MM.1S (cell line): ENCODE results near the gene GPR148.

Source experiments
- DNase-seq: peaks from one replicate; pipeline ENCODE4 v3.0.0-alpha.2; 2015
- H2AFZ ChIP-seq: fragments of 300-600 bp; sonication (generic); 2 replicates; pipeline ENCODE4 v1.6.0; 2016; ENCODE audit warnings: antibody characterized with exemption, low read length
- H3F3A ChIP-seq: fragments of 300-600 bp; sonication (generic); 2 replicates; pipeline ENCODE4 v1.6.1; 2016; ENCODE audit warnings: mild to moderate bottlenecking, antibody characterized with exemption, low read length, moderate library complexity, mixed read lengths; ENCODE audit not compliant: insufficient read depth
- H3K27ac ChIP-seq: fragments of 300-600 bp; sonication (generic); 2 replicates; pipeline ENCODE4 v1.5.1; 2016; ENCODE audit warnings: mild to moderate bottlenecking, low read length
- H3K27me3 ChIP-seq: fragments of 300-600 bp; sonication (generic); replicated peaks from 2 replicates; pipeline ENCODE4 v1.6.0; 2016; ENCODE audit warnings: low read length; ENCODE audit not compliant: insufficient read depth
- H3K36me3 ChIP-seq: fragments of 300-600 bp; sonication (generic); replicated peaks from 2 replicates; pipeline ENCODE4 v1.6.1; 2016; ENCODE audit warnings: mild to moderate bottlenecking, low read length, mixed read lengths; ENCODE audit not compliant: insufficient read depth
- H3K4me1 ChIP-seq: fragments of 300-600 bp; sonication (generic); 2 replicates; pipeline ENCODE4 v1.6.1; 2016; ENCODE audit warnings: low read length, mixed read lengths
- H3K4me2 ChIP-seq: fragments of 300-600 bp; sonication (generic); 2 replicates; pipeline ENCODE4 v1.6.0; 2016; ENCODE audit warnings: low read depth, low read length
- H3K4me3 ChIP-seq: fragments of 300-600 bp; sonication (generic); 2 replicates; pipeline ENCODE4 v1.5.1; 2016; ENCODE audit warnings: low read length, mixed read lengths
- H3K79me2 ChIP-seq: fragments of 300-600 bp; sonication (generic); 2 replicates; pipeline ENCODE4 v1.6.1; 2016; ENCODE audit warnings: mixed run types, low read length, mixed read lengths
- H3K9ac ChIP-seq: fragments of 300-600 bp; sonication (generic); 2 replicates; pipeline ENCODE4 v1.6.1; 2016; ENCODE audit warnings: low read length, mixed read lengths
- H3K9me2 ChIP-seq: fragments of 300-600 bp; sonication (generic); replicated peaks from 2 replicates; pipeline ENCODE4 v1.6.1; 2016; ENCODE audit warnings: mild to moderate bottlenecking, low read length, mixed read lengths; ENCODE audit not compliant: insufficient read depth
- H3K9me3 ChIP-seq: fragments of 300-600 bp; sonication (generic); replicated peaks from 2 replicates; pipeline ENCODE4 v1.6.1; 2016; ENCODE audit warnings: mild to moderate bottlenecking, low read length, mixed read lengths; ENCODE audit not compliant: insufficient read depth
- H4K20me1 ChIP-seq: fragments of 300-600 bp; sonication (generic); 2 replicates; pipeline ENCODE4 v1.6.1; 2016; ENCODE audit warnings: mild to moderate bottlenecking, low read length, moderate library complexity, mixed read lengths; ENCODE audit not compliant: insufficient read depth
- EZH2 ChIP-seq: fragments of 300-600 bp; sonication (generic); optimal IDR thresholded peaks from 2 replicates; pipeline ENCODE3; 2017; ENCODE audit warnings: low read depth, mild to moderate bottlenecking, antibody characterized with exemption, low read length, mixed read lengths
- EZH2phosphoT487 ChIP-seq: fragments of 300-600 bp; sonication (generic); IDR thresholded peaks from 2 replicates; pipeline ENCODE4 v1.6.1; 2018; ENCODE audit warnings: antibody characterized with exemption, low read length
- TF ChIP-seq, protein P1 (sequence below): fragments of 300-600 bp; sonication (generic); IDR thresholded peaks from 2 replicates; pipeline ENCODE4 v1.5.1; 2016; ENCODE audit warnings: antibody characterized with exemption, low read length, mixed read lengths

Gene GPR148

DNA sequence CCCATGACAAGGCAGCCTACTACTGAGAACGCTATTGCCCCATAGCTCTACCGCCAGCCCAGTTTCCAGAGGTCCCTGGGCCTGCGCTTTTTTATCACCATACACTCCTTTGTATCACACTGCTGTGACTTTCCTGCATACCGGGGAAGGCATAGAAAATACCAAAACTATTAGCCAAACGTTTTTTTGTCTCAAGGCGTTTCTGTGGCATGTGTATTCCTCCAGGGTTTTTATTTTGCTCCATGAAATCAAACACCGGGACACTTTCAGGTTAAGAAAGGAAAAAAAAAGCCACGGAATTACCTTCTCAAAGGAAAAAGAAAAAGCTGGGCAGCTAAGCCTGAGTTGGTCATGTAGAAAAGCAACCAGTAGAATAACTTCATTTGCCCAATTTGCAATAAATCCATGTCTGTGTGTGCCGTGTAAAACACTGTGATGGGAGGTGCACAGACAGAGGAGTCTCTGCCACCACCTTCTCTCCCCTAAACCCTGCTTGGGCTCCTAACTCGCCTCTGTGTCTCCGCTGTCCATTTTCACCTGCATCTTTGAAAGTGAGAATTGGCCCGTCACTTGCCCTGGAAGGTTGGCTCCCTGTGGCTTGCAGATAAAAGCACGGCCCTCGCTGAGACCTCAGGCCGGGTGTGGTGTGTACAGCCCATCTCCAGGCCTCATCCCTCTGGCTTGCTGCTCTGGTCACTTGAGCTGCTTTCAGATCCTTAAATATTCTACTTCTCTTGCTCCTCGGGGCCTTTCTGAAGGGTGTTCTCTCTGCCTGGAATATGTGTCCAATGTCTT, 28.2 kb downstream of the GPR148 start:
- TF ChIP-seq EZH2phosphoT487 (no peak), EZH2 (no peak)
- TF ChIP-seq, protein P1, sequence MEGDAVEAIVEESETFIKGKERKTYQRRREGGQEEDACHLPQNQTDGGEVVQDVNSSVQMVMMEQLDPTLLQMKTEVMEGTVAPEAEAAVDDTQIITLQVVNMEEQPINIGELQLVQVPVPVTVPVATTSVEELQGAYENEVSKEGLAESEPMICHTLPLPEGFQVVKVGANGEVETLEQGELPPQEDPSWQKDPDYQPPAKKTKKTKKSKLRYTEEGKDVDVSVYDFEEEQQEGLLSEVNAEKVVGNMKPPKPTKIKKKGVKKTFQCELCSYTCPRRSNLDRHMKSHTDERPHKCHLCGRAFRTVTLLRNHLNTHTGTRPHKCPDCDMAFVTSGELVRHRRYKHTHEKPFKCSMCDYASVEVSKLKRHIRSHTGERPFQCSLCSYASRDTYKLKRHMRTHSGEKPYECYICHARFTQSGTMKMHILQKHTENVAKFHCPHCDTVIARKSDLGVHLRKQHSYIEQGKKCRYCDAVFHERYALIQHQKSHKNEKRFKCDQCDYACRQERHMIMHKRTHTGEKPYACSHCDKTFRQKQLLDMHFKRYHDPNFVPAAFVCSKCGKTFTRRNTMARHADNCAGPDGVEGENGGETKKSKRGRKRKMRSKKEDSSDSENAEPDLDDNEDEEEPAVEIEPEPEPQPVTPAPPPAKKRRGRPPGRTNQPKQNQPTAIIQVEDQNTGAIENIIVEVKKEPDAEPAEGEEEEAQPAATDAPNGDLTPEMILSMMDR = no peak
- DNase-seq = no peak
- H3K9ac ChIP-seq = no peak overlapping the region
- H3K27me3 ChIP-seq = no peaks in the 10 kb centered on the region
- H3K4me3 ChIP-seq = no peak overlapping the region
- H3K9me3 ChIP-seq = no peaks in the 10 kb centered on the region
- H3F3A ChIP-seq = no peaks in the 10 kb centered on the region
- no peaks in the 10 kb centered on the region for H4K20me1 ChIP-seq
- H3K9me2 ChIP-seq = no peaks in the 10 kb centered on the region
- H3K27ac ChIP-seq = no peak overlapping the region
- H3K4me2 ChIP-seq = no peak overlapping the region
- no peaks in the 10 kb centered on the region for H3K79me2 ChIP-seq
- H3K4me1 ChIP-seq = no peaks in the 10 kb centered on the region
- no peaks in the 10 kb centered on the region for H3K36me3 ChIP-seq
- no peak overlapping the region for H2AFZ ChIP-seq

DNA sequence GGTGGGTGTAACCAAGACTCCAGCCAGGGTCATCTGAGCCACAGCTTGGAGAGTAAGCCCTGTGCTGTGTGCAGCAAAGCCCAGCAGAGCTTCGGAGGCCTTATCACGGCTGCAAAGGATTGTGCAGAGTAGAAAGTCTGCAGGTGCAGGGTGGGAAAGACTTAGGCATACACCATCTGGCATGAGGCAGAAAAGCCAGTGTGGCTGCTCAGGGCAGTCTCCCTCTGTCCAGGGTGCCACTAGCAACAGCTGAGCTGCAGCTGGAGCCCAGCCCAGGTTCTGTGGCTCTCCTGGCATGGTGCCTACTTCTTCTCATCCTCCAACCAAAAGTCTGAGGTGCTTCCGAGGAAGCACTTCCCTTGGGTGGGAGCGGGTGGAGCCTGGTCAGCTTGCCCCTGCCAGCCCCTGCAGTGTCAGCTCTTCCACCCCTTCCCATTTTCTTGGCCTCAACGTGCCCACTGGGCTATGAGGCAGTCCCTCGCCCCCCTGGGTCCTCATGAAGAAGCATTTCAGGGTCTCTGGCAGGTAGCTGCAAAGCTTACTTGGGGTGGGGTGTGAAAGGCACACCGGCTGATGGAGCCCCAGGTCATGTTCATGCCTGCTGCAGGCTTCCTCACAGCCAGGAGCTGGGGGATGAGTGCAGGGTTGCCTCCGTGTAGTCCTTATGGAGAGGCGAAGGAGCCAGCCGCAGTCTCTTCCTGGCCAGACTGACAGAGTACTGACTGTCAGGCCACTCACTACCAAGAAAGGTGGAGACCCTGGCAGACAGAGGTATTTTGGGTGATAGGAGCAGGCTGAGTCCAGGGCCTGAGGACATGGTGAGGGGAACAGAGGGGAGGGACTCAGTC, 31.3 kb downstream of the GPR148 start:
- no peaks in the 10 kb centered on the region for H4K20me1 ChIP-seq
- no peaks in the 10 kb centered on the region for H3K36me3 ChIP-seq
- no peak overlapping the region for H3K4me3 ChIP-seq
- H3K9me2 ChIP-seq = no peaks in the 10 kb centered on the region
- no peaks in the 10 kb centered on the region for H3K27me3 ChIP-seq
- TF ChIP-seq EZH2 = no peak
- TF ChIP-seq, protein P1 = no peak
- TF ChIP-seq EZH2phosphoT487 = no peak
- H3K27ac ChIP-seq = no peak overlapping the region
- H3K79me2 ChIP-seq = no peaks in the 10 kb centered on the region
- no peak overlapping the region for H3K9ac ChIP-seq
- DNase-seq = no peak
- H3K4me2 ChIP-seq = no peak overlapping the region
- no peaks in the 10 kb centered on the region for H3K4me1 ChIP-seq
- H3K9me3 ChIP-seq = no peaks in the 10 kb centered on the region
- H3F3A ChIP-seq = no peaks in the 10 kb centered on the region
- no peak overlapping the region for H2AFZ ChIP-seq

DNA sequence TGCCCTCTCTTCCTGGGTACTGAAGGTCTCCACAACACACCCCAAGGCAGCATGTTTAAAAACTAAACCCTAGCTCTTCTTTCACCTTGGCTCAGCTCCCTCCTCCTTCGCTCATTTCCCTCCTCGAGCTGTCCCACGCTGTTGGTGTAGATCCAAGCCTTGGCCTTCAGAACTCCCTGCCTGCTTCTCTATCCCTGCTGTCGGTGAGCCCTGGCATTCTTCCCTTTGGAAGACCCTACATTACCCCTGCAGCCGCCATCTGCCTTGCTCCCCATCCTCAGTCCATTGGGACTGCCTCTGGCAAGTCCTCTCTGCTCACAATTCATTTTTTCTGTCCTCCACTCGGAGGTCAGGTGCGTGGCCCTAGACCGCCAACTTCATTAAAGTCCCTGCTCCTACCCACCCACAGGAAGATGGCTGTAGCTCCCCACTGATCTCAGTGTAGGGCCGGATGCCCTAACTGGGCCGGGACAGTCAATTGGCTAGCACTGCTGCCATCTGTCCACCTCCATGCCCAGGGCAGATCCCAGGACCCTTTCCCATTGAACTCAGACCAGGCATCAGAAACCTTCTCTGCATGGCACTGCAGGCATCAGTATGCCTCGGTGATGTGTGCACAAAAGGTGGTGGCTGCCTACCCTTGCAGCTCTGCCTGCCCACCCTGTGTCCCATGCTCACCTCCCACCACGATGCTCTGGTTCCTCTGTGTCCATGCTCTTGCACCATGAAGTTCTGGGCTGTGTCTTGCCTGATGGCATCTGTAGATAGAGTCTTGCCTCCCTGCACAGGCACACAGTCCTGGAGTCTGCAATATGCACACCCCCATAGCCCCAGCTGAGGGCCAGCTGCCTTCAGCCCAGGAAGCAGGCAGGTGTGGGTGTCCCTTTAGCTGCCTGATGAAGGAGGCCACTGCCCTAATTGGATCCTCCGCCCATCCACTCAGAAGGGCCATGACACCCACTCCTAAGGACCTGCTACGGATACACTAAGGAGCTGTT, 32.2 kb downstream of the GPR148 start:
- Histone ChIP-seq H3K4me3 (no peak overlapping the region), H2AFZ (no peak overlapping the region), H3K9me2 (no peaks in the 10 kb centered on the region), H3K27ac (no peak overlapping the region), H3K9ac (no peak overlapping the region), H3K27me3 (no peaks in the 10 kb centered on the region), H3K4me1 (no peaks in the 10 kb centered on the region), H3K36me3 (no peaks in the 10 kb centered on the region), H4K20me1 (no peaks in the 10 kb centered on the region), H3K4me2 (no peak overlapping the region), H3K9me3 (no peaks in the 10 kb centered on the region), H3K79me2 (no peaks in the 10 kb centered on the region), H3F3A (no peaks in the 10 kb centered on the region)
- TF ChIP-seq EZH2phosphoT487 (no peak), EZH2 (no peak)
- TF ChIP-seq, protein P1 = no peak
- DNase-seq = no peak
